Glutamatergic neuron (in vitro differentiated cells): ENCODE data around the gene GFRA4. TPM values are rescaled to one million over a fixed set of nuclear protein-coding genes. Genes with fewer than 3 reads are reported as not detected.

ENCODE experiments used
- DNase-seq: peaks from one replicate; pipeline ENCODE4 v3.0.0; 2022
- H3K27ac Mint-ChIP-seq: one replicate; pipeline ENCODE4 v1.8.0; 2020; ENCODE audit warnings: mild to moderate bottlenecking, mixed read lengths, inconsistent platforms; ENCODE audit not compliant: unreplicated experiment
- H3K27me3 Mint-ChIP-seq: one replicate; pipeline ENCODE4 v1.8.0; 2020; ENCODE audit warnings: mild to moderate bottlenecking, moderate library complexity, mixed read lengths, inconsistent platforms; ENCODE audit not compliant: unreplicated experiment
- H3K36me3 Mint-ChIP-seq: one replicate; pipeline ENCODE4 v1.8.0; 2020; ENCODE audit warnings: mild to moderate bottlenecking, mixed read lengths, inconsistent platforms; ENCODE audit not compliant: unreplicated experiment
- H3K4me1 Mint-ChIP-seq: one replicate; pipeline ENCODE4 v1.8.0; 2020; ENCODE audit warnings: mild to moderate bottlenecking, low read depth, mixed read lengths, inconsistent platforms; ENCODE audit not compliant: unreplicated experiment
- H3K4me3 Mint-ChIP-seq: one replicate; pipeline ENCODE4 v1.8.0; 2020; ENCODE audit warnings: mild to moderate bottlenecking, mixed read lengths, inconsistent platforms; ENCODE audit not compliant: unreplicated experiment
- H3K9me3 Mint-ChIP-seq: one replicate; pipeline ENCODE4 v1.8.0; 2020; ENCODE audit warnings: mild to moderate bottlenecking, moderate library complexity, mixed read lengths, inconsistent platforms; ENCODE audit not compliant: unreplicated experiment
- CTCF ChIP-seq: fragments of 200-600 bp; sonication (generic); IDR thresholded peaks from one replicate; pipeline ENCODE4 v1.5.0; 2021; ENCODE audit not compliant: partially characterized antibody, unreplicated experiment
- total RNA-seq: library from RNA; stranded (reverse); fragmentation: NEBNext Ultra II Directional; extraction: Animal tissue kit (Norgen Biotek cat#: 25700); gene quantifications from one replicate; pipeline ENCODE4 v1.2.1, GENCODE V29; 2021; ENCODE audit not compliant: unreplicated experiment

The GFRA4 gene
- total RNA-seq, 1 donor from 2014 or later = not detected

- H3K27me3 Mint-ChIP-seq = peaks cover 12% of the 10 kb centered on the region
- no peaks in the 10 kb centered on the region for H3K36me3 Mint-ChIP-seq
- DNase-seq = no peak
- no peak overlapping the region for H3K4me3 Mint-ChIP-seq
- no peak overlapping the region for H3K27ac Mint-ChIP-seq
- peaks cover 4% of the 10 kb centered on the region for H3K9me3 Mint-ChIP-seq
- TF ChIP-seq CTCF = no peak
- H3K4me1 Mint-ChIP-seq = peaks cover 5% of the 10 kb centered on the region
Observed at GRCh38 chr20:3659492-3660261, 3.5 kb downstream of the GFRA4 start.

GRCh38 chr20:3658716-3659491 lies 4.3 kb downstream of the GFRA4 start:
- peaks cover 12% of the 10 kb centered on the region for H3K27me3 Mint-ChIP-seq
- peak overlapping the region; percentile 1 for H3K27ac Mint-ChIP-seq
- TF ChIP-seq CTCF = no peak

DNA sequence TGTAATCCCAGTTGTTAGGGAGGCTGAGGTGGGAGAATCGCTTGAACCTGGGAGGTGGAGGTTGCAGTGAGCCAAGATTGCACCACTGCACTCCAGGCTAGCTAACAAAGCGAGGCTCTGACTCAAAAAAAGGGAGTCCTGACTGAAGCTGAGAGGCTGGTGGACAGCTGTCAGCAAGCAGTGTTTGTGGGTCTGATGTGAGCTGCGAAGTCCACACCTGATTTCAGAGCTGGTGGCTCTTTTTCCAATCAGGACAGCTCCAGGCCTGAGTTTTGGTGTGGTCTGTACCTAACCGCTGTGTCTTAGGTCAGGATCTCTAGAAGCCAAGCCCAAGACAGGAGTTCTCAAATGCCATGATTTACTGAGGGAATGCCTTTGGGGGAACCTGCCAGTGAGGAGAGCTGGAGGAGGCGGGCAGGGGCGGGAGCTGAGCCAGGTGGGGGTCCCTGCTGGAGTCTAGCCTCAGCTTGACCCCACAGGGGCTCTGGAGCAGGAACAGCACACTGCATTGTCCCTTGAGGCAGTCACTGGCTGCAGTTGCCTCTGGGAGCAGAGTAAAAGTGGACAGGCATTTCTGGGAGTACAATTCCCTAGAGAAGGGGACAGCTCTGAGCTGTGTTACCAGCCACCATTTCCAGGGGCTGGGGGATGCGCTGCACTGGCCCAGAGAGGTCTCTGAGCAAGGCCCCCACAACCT lies 5.0 kb downstream of the GFRA4 start:
- peaks cover 4% of the 10 kb centered on the region for H3K9me3 Mint-ChIP-seq
- peak; percentile 10 for DNase-seq
- H3K4me3 Mint-ChIP-seq = no peak overlapping the region
- peaks cover 12% of the 10 kb centered on the region for H3K27me3 Mint-ChIP-seq
- peaks cover 12% of the 10 kb centered on the region for H3K4me1 Mint-ChIP-seq
- no peak overlapping the region for H3K27ac Mint-ChIP-seq
- TF ChIP-seq CTCF = no peak
- H3K36me3 Mint-ChIP-seq = no peaks in the 10 kb centered on the region

More at GRCh38 chr20:3658716-3659491, 4.3 kb downstream of the GFRA4 start:
- H3K36me3 Mint-ChIP-seq = no peaks in the 10 kb centered on the region
- peaks cover 4% of the 10 kb centered on the region for H3K9me3 Mint-ChIP-seq
- peak overlapping the region; percentile 2 for H3K4me3 Mint-ChIP-seq
- H3K4me1 Mint-ChIP-seq = peaks cover 10% of the 10 kb centered on the region
- DNase-seq = peak; percentile 41

GRCh38 chr20:3655131-3655405 lies 8.1 kb downstream of the GFRA4 start:
- DNase-seq = no peak
- H3K4me3 Mint-ChIP-seq = no peak overlapping the region
- H3K9me3 Mint-ChIP-seq = peaks cover 2% of the 10 kb centered on the region
- no peak for TF ChIP-seq CTCF
- no peaks in the 10 kb centered on the region for H3K36me3 Mint-ChIP-seq
- H3K4me1 Mint-ChIP-seq = peaks cover 16% of the 10 kb centered on the region
- no peak overlapping the region for H3K27ac Mint-ChIP-seq
- peaks cover 4% of the 10 kb centered on the region for H3K27me3 Mint-ChIP-seq
